ENCODE data around the gene SLC22A6. TPM values are rescaled to one million over a fixed set of nuclear protein-coding genes. Genes with fewer than 3 reads are reported as not detected.

SLC22A6 gene
- total RNA-seq, 3 donors from 2014 or later = not detected

DNA sequence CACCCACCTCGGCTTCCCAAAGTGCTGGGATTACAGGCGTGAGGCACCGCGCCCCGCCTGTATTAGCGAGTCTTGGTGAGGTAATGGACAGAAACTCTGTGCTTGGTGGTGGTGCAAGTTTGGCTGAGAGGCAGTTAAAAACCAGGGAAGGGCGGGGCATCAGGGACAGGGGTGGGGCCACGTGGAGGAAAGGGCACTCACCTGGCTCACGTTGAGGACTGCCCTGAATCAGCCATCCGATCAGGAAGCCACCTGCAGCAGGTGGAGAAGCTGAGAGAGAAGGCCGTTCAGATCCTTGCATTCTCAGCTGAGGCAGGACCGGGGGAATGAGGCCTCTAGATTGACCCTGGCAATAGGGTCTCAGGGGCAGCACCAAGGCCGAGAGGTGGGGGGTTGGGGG, 51.5 kb downstream of the SLC22A6 start:
- TF ChIP-seq CTCF (IDR thresholded peaks at IDR 0.05) (no peak), POLR2AphosphoS5 (IDR thresholded peaks at IDR 0.05) (no peak), POLR2A (IDR thresholded peaks at IDR 0.05) (no peak)
- Histone ChIP-seq H3K27ac (no peak overlapping the region), H3K9me3 (no peaks in the 10 kb centered on the region), H3K27me3 (no peaks in the 10 kb centered on the region), H3K4me1 (no peaks in the 10 kb centered on the region), H3K4me3 (no peak overlapping the region), H3K36me3 (no peaks in the 10 kb centered on the region)
- no peak for DNase-seq (ENCODE audit: low spot score in 2 of 2)
- intact Hi-C loops (cut with DNase I; ENCODE audit: low total_unique reads) = no loop called here

DNA sequence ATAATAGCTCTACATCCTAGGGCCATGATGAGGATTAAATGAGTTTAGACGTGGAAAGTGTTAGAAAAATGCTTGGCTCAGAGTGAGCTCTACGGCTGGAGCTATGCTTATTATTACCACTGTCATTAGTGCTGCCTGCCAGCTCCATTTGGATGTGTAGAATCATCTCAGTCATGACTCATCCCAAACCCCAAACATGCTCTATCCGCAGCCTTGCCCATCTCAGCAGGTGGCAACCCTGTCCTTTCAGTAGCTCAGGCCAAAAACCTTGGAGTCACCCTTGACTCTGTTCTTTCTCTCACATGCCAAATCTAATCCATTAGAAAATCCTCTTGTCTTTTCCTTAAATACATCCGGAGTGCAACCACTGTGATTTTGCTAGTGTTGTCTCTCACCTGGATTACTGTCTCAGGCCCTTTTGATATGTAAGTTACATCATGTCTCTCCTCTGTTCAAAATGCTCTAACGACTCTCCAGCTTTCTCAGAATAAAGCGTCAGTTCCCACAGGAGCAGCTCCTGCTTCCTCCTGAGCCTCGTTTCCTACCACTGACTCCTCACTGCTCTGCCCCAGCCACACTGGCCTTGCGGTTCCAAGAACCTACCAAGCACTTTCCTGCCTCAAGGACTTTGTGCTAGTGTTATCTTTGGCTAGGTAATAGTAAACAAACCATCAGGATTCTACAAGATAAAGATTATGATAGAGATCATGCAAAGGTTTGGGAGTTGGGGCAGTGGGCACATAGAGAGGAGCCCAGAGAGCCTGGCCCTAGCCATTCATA, 53.1 kb downstream of the SLC22A6 start:
- no peaks in the 10 kb centered on the region for H3K4me1 ChIP-seq
- no peak for DNase-seq (ENCODE audit: low spot score in 2 of 2)
- TF ChIP-seq POLR2AphosphoS5 (IDR thresholded peaks at IDR 0.05) (no peak), CTCF (IDR thresholded peaks at IDR 0.05) (no peak), POLR2A (IDR thresholded peaks at IDR 0.05) (no peak)
- H3K27ac ChIP-seq = no peak overlapping the region
- H3K4me3 ChIP-seq = no peak overlapping the region
- H3K27me3 ChIP-seq = peaks cover 0 to 10% of the 10 kb centered on the region in 2 donors
- no peaks in the 10 kb centered on the region for H3K36me3 ChIP-seq
- no peaks in the 10 kb centered on the region for H3K9me3 ChIP-seq
- intact Hi-C loops (cut with DNase I; ENCODE audit: low total_unique reads) = no loop called here

- Histone ChIP-seq H3K27ac (no peak overlapping the region), H3K4me3 (no peak overlapping the region), H3K4me1 (no peaks in the 10 kb centered on the region), H3K36me3 (no peaks in the 10 kb centered on the region), H3K27me3 (peaks cover 0 to 20% of the 10 kb centered on the region in 2 donors), H3K9me3 (no peaks in the 10 kb centered on the region)
- intact Hi-C loops (cut with DNase I; ENCODE audit: low total_unique reads) = no loop called here
- TF ChIP-seq POLR2AphosphoS5 (IDR thresholded peaks at IDR 0.05) = no peak
- TF ChIP-seq POLR2A (IDR thresholded peaks at IDR 0.05) = no peak
- TF ChIP-seq CTCF (IDR thresholded peaks at IDR 0.05) = no peak
- no peak for DNase-seq (ENCODE audit: low spot score in 2 of 2)
These were observed 54.1 kb downstream of the SLC22A6 start for GRCh38 chr11:62930666-62931065.

GRCh38 chr11:62930157-62930556, 54.6 kb downstream of the SLC22A6 start:
- Histone ChIP-seq H3K9me3 (no peaks in the 10 kb centered on the region), H3K27ac (no peak overlapping the region), H3K27me3 (peaks cover 3 to 25% of the 10 kb centered on the region in 2 donors), H3K4me3 (no peak overlapping the region), H3K36me3 (no peaks in the 10 kb centered on the region), H3K4me1 (no peaks in the 10 kb centered on the region)
- intact Hi-C loops (cut with DNase I; ENCODE audit: low total_unique reads) = no loop called here
- DNase-seq (ENCODE audit: low spot score in 2 of 2) = no peak
- TF ChIP-seq CTCF (IDR thresholded peaks at IDR 0.05) (no peak), POLR2AphosphoS5 (IDR thresholded peaks at IDR 0.05) (no peak), POLR2A (IDR thresholded peaks at IDR 0.05) (no peak)

GRCh38 chr11:62928011-62928410, 56.8 kb downstream of the SLC22A6 start:
- H3K4me3 ChIP-seq = no peak overlapping the region
- intact Hi-C loops (cut with DNase I; ENCODE audit: low total_unique reads) = no loop called here
- TF ChIP-seq POLR2A (IDR thresholded peaks at IDR 0.05) = no peak
- no peak for TF ChIP-seq CTCF (IDR thresholded peaks at IDR 0.05)
- no peak for TF ChIP-seq POLR2AphosphoS5 (IDR thresholded peaks at IDR 0.05)
- DNase-seq (ENCODE audit: low spot score in 2 of 2) = no peak
- no peaks in the 10 kb centered on the region for H3K4me1 ChIP-seq
- H3K9me3 ChIP-seq = no peaks in the 10 kb centered on the region
- H3K36me3 ChIP-seq = no peaks in the 10 kb centered on the region
- H3K27me3 ChIP-seq = peaks cover 5 to 39% of the 10 kb centered on the region in 2 donors
- H3K27ac ChIP-seq = no peak overlapping the region

Measured in breast epithelium (tissue), 4 donors.